HK-2 (cell line): ENCODE measurements around the gene SCD5.

ENCODE experiments used
- DNase-seq: peaks from one replicate; pipeline ENCODE4 v3.0.0-alpha.2; 2018; ENCODE audit not compliant: unreplicated experiment

Gene SCD5

DNA sequence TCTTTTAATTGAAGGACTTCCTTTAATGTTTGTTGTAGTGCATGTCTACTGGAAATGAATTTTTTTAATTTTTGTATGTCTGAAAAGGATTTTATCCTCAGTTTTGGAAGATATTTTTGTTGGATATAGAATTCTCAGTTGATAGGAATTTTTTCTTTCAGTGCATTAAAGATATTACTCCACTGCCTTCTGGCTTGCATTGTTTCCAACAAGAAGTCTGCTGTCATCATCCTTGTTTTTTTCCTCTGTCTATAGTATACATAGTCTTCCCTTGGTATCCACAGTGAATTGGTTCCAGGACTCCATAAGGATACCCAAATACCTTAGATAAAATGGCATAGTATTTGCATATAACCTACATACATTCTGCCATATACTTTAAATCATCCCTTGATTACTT lies 33.5 kb downstream of the SCD5 start:
- no peak for DNase-seq

DNA sequence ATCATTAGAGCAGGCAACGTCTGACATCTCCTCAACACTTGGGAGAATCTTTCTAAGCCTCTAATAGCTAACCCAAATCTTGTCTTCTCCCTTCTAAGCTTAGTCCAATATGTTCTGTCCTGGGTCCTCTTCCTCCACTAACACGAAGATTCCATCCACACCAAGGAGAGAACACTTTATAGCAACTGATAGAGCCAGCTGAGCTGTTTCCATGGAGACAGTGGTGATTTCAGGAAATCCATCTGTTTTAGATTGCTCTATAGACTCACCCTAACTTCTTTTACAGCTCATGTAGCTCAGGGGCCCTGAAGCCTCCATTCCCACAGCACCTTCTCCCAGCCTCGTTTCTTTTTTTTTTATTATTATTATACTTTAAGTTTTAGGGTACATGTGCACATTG lies 37.4 kb downstream of the SCD5 start:
- DNase-seq = no peak

DNA sequence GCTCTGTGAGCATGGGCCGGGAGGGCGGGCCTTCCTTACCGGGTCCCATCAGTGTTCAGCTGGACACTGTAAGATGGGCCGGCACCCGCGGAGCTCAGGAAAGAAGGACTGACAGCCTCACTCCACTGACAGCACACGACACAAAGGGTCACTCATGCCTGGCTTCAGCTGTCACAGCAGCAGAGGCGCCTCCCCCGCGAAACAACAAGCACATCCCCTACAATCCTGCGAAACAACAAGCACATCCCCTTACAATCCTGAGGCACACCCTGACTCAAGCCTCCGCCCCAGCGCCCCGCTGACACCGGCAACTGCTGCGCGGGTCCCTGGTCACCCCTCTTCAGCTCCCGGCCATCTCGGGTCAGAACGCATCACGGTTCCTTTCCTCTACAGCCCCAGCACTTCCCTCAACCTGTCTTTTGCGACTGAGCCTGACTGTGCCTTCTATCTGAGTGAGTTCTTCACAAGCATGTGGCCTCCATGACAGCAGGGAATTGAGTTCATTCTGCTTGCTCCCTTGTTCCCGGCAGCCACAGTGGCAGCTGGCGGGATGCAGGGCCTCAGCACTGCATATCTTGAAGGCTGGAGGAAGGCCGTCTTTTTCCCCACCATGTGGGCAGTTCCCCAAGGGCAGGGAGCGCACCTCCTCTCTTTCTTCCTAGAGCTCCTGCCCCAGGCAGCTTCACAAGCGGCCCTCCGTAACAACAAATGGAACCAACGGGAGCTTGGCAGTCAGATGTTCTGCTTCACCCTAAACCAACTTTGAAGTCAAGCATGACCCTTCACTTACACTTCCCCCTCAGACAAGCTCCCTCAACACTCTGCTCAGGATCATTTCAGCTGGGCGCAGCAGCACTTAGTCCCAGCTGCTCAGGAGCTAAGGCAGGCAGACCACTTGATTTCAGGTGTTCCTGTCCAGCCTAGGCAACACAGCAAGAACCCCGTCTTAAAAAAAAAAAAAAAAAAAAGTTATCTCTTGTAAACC lies 39.6 kb downstream of the SCD5 start:
- DNase-seq = no peak

GRCh38 chr4:82756061-82756460 lies 42.5 kb downstream of the SCD5 start:
- DNase-seq = no peak

DNA sequence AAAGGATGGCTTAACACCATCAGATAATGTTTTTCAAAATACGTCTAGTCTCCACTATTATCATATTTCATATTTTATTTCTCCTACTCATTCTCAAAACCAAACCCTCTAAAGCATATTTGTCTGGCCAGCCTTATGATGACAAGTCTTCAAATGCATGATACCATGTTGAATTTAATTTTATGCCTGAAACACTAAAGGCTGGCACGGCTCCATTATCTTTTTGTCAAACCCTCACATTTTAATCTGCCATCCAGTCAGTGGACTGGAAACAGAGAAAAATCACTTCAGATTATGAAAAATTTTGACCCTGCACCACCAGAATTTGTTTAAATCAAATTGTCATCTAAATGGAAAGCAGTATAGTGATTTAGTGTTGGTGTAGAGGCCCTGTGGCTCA lies 42.9 kb downstream of the SCD5 start:
- no peak for DNase-seq

- no peak for DNase-seq
Measured at GRCh38 chr4:82754513-82755165, 44.0 kb downstream of the SCD5 start.

DNA sequence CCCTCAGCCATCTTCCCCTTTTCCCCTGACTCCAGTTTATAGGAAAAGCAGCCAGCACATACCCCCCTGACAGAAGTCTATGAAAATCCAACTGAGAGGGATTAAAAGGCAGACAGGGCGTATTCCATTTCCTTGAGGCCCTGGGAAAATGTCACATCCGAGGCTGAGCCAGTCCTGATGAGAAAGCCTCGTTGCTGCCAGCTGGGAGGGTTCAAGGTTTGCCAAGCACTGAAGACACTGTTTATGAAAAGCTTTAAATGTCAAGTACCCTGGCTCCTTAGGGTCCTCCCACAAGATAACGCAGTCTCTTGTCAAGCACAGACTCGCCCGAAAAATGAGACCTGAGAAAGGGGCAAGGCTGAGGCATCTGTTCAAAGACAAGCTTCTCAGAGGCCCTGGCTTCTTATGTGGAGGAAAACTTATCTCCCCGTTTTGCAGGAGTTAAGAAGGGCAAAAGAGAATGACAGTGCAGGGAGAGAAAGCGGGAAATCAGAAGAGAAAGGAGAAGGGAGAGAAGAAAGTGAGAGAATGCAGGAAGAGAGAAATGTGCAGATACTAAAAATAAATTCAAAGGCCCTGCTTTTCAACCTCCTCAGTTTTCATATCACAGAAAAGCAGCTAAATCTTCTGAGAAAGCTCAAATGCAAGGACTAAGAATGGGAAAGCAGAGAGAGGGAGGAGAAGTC lies 44.7 kb downstream of the SCD5 start:
- no peak for DNase-seq

DNA sequence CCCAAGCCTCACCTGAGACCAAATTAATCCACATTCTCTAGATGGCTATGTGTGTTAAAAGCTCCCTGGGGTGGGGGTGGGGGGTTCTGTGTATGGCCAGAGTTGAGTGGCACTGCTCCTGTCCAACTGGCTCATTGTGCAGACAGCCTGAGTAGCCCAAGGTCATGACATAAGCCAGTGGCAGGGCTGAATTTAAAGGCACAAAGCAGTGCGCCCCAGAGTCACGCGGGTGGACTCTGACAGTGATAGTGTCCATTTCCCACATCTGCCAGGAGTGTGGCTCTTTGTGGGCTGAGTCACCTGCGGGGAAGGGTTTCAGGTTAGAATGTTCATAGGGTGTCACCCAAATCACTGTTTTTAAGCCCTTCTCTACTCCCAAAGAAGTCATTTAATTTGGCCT lies 45.4 kb downstream of the SCD5 start:
- no peak for DNase-seq

DNA sequence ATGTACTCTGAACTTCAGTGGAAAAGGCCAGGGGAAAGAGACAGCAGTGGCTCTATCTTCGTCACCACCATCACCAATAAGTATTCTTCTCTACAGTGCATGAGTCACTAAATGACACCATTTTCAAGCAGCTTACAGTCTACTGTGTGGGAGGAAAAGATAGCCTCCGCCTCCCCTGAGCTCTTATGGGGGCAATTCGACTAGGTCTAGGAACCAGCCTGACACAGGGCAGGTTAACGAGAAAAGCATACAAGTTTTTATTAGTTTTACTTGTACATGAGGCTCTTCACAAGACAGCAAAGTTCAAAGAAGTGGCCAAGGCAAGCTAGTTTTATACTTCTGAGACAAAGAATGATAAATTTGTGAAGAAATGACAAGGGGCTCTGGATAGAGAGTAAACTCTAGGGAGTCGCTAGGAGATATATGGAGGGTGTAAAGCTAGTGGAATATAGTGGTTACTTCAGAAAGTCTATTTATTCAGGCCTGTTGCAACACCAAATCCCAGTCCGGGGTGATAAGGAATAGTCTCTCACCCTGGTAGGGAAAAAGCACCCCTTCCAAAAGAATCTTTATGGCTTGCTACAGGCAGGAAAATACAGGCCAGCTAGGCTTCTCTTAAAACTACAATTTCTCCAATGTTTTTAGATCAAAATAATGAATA lies 49.7 kb downstream of the SCD5 start:
- DNase-seq = no peak

GRCh38 chr4:82747686-82748575 lies 50.7 kb downstream of the SCD5 start:
- no peak for DNase-seq

- peak; percentile 24 for DNase-seq
Measured at GRCh38 chr4:82746705-82747574, 51.7 kb downstream of the SCD5 start.

DNA sequence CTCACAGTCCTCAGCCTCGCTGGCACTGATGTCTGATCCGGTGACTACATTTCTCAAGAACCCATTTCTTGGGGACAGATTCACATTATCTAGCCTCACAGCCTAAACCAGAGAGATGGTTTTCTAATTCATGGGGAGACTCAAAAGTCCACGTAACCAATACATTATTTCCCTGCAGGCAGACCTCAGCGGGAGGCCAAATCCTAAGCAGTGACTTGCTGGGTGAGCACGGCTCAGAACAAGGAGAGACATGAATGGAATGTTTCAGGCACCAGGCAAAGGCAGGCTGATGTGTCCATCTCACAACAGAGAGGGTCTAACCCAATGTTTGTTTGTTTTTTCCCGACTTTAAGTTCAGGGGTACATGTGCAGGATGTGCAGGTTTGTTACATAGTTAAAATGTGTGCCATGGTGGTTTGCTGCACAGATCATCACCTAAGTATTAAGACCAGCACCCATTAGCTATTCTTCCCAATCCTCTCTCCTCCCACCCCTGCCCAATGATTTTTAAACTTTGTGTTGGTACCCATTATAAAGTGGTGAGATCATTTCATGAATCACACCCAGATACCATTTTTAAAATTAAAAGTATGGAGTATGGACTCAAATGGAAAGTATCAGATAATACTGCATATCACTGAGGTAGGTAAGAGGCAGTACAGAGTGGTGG lies 53.3 kb downstream of the SCD5 start:
- DNase-seq = no peak

DNA sequence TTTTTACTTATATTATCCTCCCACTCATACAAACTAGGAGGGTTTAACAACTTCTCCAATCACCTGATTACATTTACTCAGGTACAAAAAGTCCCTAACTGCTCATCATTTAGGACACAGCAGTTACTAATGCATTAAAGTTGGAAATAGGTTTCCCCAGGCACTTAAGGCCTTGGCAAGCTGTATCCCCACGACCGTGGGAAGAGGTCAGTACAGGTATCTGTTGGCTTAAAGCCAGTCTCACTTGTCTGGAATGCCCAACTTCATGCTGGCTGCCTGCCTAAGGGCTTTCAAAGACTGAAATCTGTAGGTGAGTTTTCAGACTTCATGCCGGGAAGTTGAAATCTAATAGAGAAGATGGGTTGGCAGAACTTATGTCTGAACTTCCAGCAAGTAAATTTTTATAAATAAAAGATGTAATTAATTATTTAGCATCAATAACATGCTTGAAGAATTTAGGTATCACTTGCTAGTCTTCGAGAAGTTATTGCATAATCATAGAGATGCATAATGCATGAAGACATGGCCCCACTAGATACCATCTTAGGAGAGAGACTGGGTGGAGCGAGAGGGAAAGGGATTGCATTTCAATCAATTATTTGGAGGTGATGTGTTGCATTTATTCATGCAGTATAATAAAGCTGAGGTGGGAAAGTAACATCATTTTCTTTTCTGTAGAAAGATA lies 54.2 kb downstream of the SCD5 start:
- DNase-seq = no peak

GRCh38 chr4:82741188-82741587 lies 57.4 kb downstream of the SCD5 start:
- DNase-seq = no peak

- no peak for DNase-seq
Measured at GRCh38 chr4:82739287-82740190, 59.1 kb downstream of the SCD5 start.

GRCh38 chr4:82737354-82737753 lies 61.2 kb downstream of the SCD5 start:
- no peak for DNase-seq

DNA sequence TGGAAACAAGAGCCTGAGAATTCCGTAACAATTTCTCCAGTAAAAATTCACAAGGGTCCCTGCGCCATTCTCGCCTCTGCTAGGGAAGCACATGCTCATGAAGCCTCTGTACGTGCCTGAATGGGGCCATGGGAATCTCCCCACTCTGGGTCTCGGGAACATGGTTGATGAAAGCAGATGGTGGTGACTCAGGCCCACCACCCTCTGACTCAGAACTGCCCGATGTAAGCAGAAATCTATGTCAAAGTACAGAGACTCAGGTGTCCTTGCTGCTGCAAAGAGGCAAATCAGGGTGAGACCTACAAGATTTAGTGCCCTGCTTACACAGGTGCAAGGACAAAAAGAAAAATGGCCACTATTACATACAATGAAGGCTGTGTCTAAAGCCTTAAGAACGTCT lies 65.0 kb downstream of the SCD5 start:
- DNase-seq = peak; percentile 66

GRCh38 chr4:82728301-82728700 lies 70.3 kb downstream of the SCD5 start:
- DNase-seq = no peak
